Astrocyte of the cerebellum (primary cell): ENCODE measurements around the gene RACK1.
"Not testable (repeated sequence)": the region's sequence is repeated elsewhere in the genome, so short reads cannot be mapped to it uniquely, and the experiment has no call there.

Experiments
- DNase-seq: peaks from one replicate; pipeline ENCODE4 v3.0.0-alpha.2; 2011; ENCODE audit warnings: low read depth
- H3K4me3 ChIP-seq: 2 replicates; pipeline ENCODE4 v1.5.1; 2011; ENCODE audit warnings: mild to moderate bottlenecking, low read depth, low read length, moderate library complexity
- CTCF ChIP-seq: IDR thresholded peaks from 2 replicates; pipeline ENCODE4 v1.5.1; 2012; ENCODE audit warnings: low read length, low read depth, moderate library complexity, mild to moderate bottlenecking; ENCODE audit errors: missing control alignments
- in situ Hi-C: cut with HindIII; loops from 2 replicates; pipeline ENCODE4 v1.10.0; 2017; ENCODE audit warnings: low sequenced_read_pairs

Gene RACK1

GRCh38 chr5:181217803-181218062 is 26.0 kb downstream of the RACK1 start:
- DNase-seq, result no peak
- H3K4me3 ChIP-seq, result peak overlapping the region; percentile 42
- no peak for TF ChIP-seq CTCF
- in situ Hi-C loops, result no loop called here

- no peak for DNase-seq
- in situ Hi-C loops, result no loop called here
- peak; percentile 14 for TF ChIP-seq CTCF
- peak overlapping the region; percentile 42 for H3K4me3 ChIP-seq
Observed at GRCh38 chr5:181217111-181217802, 26.4 kb downstream of the RACK1 start.

DNA sequence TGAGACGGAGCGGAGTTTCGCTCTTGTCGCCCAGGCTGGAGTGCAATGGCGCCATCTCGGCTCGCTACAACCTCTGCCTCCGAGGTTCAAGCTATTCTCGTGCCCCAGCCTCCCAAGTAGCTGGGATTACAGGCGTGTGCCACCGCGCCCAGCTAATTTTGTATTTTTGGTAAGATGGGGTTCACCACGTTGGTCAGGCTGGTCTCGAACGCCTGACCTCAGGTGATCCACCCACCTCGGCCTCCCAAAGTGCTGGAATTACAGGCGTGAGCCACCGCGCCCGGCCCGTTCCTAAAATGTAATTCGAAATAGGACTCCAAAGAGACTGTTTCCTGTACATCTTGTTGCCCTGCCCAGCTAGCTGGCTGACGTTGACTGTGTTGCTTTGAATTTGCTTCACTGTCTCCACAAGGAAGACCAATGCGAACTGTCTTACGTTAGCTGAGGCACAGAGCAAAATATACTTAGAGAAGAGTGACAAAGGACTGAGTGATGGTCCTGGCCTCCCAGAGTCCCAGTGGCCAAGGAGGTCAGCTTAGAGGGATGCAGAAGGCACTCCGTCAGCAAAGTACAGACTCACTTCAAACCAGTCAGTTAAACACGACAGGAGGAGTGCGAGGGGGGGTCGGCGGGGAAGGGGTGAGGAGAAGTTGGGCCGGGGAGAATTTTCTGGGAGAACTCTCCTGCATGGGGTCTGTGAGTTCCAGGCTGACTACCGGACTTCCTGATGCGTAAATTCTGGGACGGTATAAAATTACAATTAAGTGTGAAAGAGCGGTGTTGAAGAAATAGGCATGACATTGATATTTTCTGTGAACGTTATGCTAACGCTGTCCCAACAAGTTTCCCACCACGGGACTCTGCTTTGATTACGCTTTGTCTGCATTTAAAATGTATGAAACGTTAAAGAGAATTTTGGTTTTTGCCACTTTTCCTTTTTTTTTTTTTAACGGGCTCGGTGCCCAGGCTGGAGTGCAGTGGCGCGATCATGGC is 27.4 kb downstream of the RACK1 start:
- H3K4me3 ChIP-seq, result peak overlapping the region; percentile 42
- DNase-seq, result no peak
- no peak for TF ChIP-seq CTCF
- in situ Hi-C loops, result no loop called here

DNA sequence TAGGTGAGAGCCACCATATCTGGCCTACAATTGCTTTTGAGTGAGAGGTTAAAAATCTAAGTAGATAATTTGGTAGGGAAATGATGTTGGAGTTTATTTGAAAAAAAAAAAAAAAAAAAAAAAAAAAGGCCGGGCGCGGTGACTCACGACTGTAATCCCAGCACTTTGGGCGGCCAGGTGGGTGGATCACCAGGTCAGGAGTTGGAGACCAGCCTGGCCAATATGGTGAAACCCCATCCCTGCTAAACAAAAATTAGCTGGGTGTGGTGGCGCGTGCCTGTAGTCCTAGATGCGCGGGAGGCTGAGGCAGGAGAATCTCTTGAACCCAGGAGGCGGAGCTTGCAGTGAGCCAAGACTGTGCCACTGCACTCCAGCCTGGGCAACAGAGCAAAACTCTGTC is 29.5 kb downstream of the RACK1 start:
- in situ Hi-C loops, DNase-seq, H3K4me3 ChIP-seq: not testable (repeated sequence)

- DNase-seq, result no peak
- in situ Hi-C loops, result no loop called here
- TF ChIP-seq CTCF, result no peak
- no peak overlapping the region for H3K4me3 ChIP-seq
Observed at GRCh38 chr5:181212934-181213333, 30.8 kb downstream of the RACK1 start.

- in situ Hi-C loops, result no loop called here
- no peak overlapping the region for H3K4me3 ChIP-seq
- no peak for DNase-seq
- TF ChIP-seq CTCF, result no peak
Observed at GRCh38 chr5:181212080-181212479, 31.6 kb downstream of the RACK1 start.

DNA sequence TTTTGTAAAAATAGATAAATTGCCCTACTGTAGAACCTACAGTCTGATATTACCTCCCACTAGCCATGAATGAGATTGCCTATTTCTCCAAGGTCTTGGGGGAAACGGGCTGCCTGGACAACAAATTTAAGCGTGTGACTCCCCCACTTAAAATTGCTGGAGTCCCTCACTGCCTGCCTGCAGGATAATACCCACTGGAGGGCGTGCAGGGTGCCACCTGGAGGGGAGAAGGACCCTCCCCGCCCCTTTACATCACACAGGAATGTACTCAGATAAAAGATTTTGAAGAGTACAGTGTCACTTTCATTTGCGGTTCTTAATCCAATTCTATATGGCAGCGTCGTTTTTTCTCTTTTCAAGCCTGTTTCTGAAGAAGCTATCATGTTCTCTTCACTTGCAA is 32.5 kb downstream of the RACK1 start:
- TF ChIP-seq CTCF, result no peak
- H3K4me3 ChIP-seq, result no peak overlapping the region
- no peak for DNase-seq
- in situ Hi-C loops, result no loop called here

DNA sequence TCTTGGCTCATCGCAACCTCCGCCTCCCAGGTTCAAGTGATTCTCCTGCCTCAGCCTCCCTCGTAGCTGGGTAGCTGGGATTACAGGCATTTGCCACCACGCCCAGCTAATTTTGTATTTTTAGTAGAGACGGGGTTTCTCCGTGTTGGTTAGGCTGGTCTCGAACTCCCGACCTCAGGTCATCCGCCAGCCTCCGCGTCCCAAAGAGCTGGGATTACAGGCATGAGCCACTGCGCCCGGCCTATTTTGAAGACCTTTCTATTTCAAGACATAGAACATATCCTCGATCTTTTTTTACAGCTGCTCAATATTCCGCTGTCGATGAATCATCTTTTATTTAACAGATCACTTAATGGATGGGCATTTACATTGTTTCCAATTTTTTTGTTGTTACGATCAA is 33.0 kb downstream of the RACK1 start:
- DNase-seq, H3K4me3 ChIP-seq, in situ Hi-C loops: not testable (repeated sequence)

DNA sequence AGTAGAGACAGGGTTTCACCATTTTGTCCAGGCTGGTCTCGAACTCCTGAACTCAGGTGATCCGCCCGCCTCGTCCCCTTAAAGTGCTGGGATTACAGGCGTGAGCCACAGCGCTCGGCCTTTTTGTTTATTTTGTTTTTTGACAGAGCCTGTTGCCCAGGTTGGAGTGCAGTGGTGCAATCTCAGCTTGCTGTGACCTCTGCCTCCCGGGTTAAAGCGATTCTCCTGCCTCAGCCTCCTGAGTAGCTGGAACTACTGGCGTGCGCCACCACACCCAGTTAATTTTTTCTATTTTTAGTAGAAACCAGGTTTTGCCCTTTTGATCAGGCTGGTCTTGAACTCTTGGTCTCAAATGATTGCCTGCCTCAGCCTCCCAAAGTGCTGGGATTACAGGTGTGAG is 33.6 kb downstream of the RACK1 start:
- DNase-seq, in situ Hi-C loops: not testable (repeated sequence)

DNA sequence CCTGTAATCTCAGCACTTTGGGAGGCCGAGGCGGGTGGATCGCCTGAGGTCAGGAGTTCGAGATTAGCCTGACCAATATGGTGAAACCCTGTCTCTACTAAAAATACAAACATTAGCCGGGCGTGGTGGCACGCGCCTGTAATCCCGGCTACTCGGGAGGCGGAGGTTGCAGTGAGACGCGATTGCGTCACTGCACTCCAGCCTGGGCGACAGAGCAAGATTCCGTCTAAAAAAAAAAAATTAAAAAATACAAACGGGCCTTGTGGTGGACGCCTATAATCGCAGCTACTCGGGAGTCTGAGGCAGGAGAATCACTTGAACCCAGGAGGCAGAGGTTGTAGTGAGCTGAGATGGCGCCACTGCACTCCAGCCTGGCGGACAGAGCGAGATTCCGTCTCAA is 34.7 kb downstream of the RACK1 start:
- DNase-seq, H3K4me3 ChIP-seq, in situ Hi-C loops: not testable (repeated sequence)

More for the DNA sequence above, 33.6 kb downstream of the RACK1 start:
- not testable (repeated sequence) for H3K4me3 ChIP-seq
